ENCODE data around the gene NOX3. TPM values are rescaled to one million over a fixed set of nuclear protein-coding genes. Genes with fewer than 3 reads are reported as not detected.
"Not testable (repeated sequence)": the region's sequence is repeated elsewhere in the genome, so short reads cannot be mapped to it uniquely, and the experiment has no call there.

The NOX3 gene
- total RNA-seq, 3 donors from 2014 or later (not counting 1 experiment from before 2014, with no cell fraction given), result not detected

GRCh38 chr6:155491421-155491820 lies 35.8 kb upstream of the NOX3 start:
- intact Hi-C loops (cut with micrococcal nuclease), result no loop called here
- Mint-ChIP-seq H3K27me3 (ENCODE audit: low read depth in 2 of 2) (peaks cover 0 to 4% of the 10 kb centered on the region in 2 donors), H3K4me3 (no peak overlapping the region), H3K36me3 (no peaks in the 10 kb centered on the region), H3K27ac (no peak overlapping the region), H3K4me1 (no peaks in the 10 kb centered on the region), H3K9me3 (peaks cover 0 to 2% of the 10 kb centered on the region in 2 donors)
- Histone ChIP-seq H3K27ac (ENCODE audit: low read length) (no peak overlapping the region), H3K27me3 (ENCODE audit: control insufficient read depth, insufficient read depth, low read length) (no peaks in the 10 kb centered on the region), H3K36me3 (ENCODE audit: control insufficient read depth, insufficient read depth, low read length) (no peaks in the 10 kb centered on the region), H3K4me3 (ENCODE audit: low read length) (no peak overlapping the region), H3K9me3 (ENCODE audit: control insufficient read depth, insufficient read depth, low read length) (no peaks in the 10 kb centered on the region), H3K4me1 (ENCODE audit: control insufficient read depth, insufficient read depth, low read length) (no peaks in the 10 kb centered on the region)
- WGBS (ENCODE audit: insufficient coverage), result 67% methylated on average over 1 of the region's 1 CpG
- DNase-seq (no peak), ATAC-seq (no peak)
- no peak for TF ChIP-seq CTCF (IDR thresholded peaks at IDR 0.05)

- DNase-seq; H3K36me3 ChIP-seq (ENCODE audit: control insufficient read depth, insufficient read depth, low read length); H3K27ac Mint-ChIP-seq; H3K27me3 Mint-ChIP-seq (ENCODE audit: low read depth in 2 of 2); H3K4me3 ChIP-seq (ENCODE audit: low read length); H3K27ac ChIP-seq (ENCODE audit: low read length); H3K4me1 Mint-ChIP-seq; intact Hi-C loops (cut with micrococcal nuclease); ATAC-seq; H3K4me3 Mint-ChIP-seq; H3K27me3 ChIP-seq (ENCODE audit: control insufficient read depth, insufficient read depth, low read length); H3K9me3 ChIP-seq (ENCODE audit: control insufficient read depth, insufficient read depth, low read length); H3K9me3 Mint-ChIP-seq; H3K4me1 ChIP-seq (ENCODE audit: control insufficient read depth, insufficient read depth, low read length); H3K36me3 Mint-ChIP-seq: not testable (repeated sequence)
- 92% methylated on average over 6 of the region's 6 CpGs for WGBS (ENCODE audit: insufficient coverage)
These were observed 32.6 kb upstream of the NOX3 start for GRCh38 chr6:155488197-155488596.

GRCh38 chr6:155487371-155488130 lies 31.9 kb upstream of the NOX3 start:
- ATAC-seq, result no peak
- intact Hi-C loops (cut with micrococcal nuclease), result no loop called here
- Mint-ChIP-seq H3K9me3 (peaks cover 0 to 2% of the 10 kb centered on the region in 2 donors), H3K27ac (no peak overlapping the region), H3K36me3 (no peaks in the 10 kb centered on the region), H3K4me1 (no peaks in the 10 kb centered on the region), H3K27me3 (ENCODE audit: low read depth in 2 of 2) (peaks cover 0 to 2% of the 10 kb centered on the region in 2 donors), H3K4me3 (no peak overlapping the region)
- Histone ChIP-seq H3K36me3 (ENCODE audit: control insufficient read depth, insufficient read depth, low read length) (no peaks in the 10 kb centered on the region), H3K4me3 (ENCODE audit: low read length) (no peak overlapping the region), H3K27ac (ENCODE audit: low read length) (no peak overlapping the region), H3K27me3 (ENCODE audit: control insufficient read depth, insufficient read depth, low read length) (no peaks in the 10 kb centered on the region), H3K9me3 (ENCODE audit: control insufficient read depth, insufficient read depth, low read length) (no peaks in the 10 kb centered on the region), H3K4me1 (ENCODE audit: control insufficient read depth, insufficient read depth, low read length) (no peaks in the 10 kb centered on the region)
- no peak for DNase-seq
- WGBS (ENCODE audit: insufficient coverage), result 100% methylated on average over 1 of the region's 5 CpGs
- no peak for TF ChIP-seq CTCF (IDR thresholded peaks at IDR 0.05)

GRCh38 chr6:155486721-155487294 lies 31.2 kb upstream of the NOX3 start:
- Mint-ChIP-seq H3K36me3 (no peaks in the 10 kb centered on the region), H3K9me3 (no peaks in the 10 kb centered on the region), H3K4me3 (no peak overlapping the region), H3K4me1 (no peaks in the 10 kb centered on the region), H3K27me3 (ENCODE audit: low read depth in 2 of 2) (peaks cover 0 to 6% of the 10 kb centered on the region in 2 donors), H3K27ac (no peak overlapping the region)
- Histone ChIP-seq H3K36me3 (ENCODE audit: control insufficient read depth, insufficient read depth, low read length) (no peaks in the 10 kb centered on the region), H3K4me3 (ENCODE audit: low read length) (no peak overlapping the region), H3K27me3 (ENCODE audit: control insufficient read depth, insufficient read depth, low read length) (no peaks in the 10 kb centered on the region), H3K27ac (ENCODE audit: low read length) (no peak overlapping the region), H3K4me1 (ENCODE audit: control insufficient read depth, insufficient read depth, low read length) (no peaks in the 10 kb centered on the region), H3K9me3 (ENCODE audit: control insufficient read depth, insufficient read depth, low read length) (no peaks in the 10 kb centered on the region)
- ATAC-seq (no peak), DNase-seq (no peak)
- WGBS (ENCODE audit: insufficient coverage), result 92% methylated on average over 2 of the region's 5 CpGs
- intact Hi-C loops (cut with micrococcal nuclease), result no loop called here
- TF ChIP-seq CTCF (IDR thresholded peaks at IDR 0.05), result no peak
